K562 (cell line): Measurements from ENCODE around the gene FTH1. TPM values are rescaled to one million over a fixed set of nuclear protein-coding genes. Genes with fewer than 3 reads are reported as not detected.

Experiments
- CTBP1 ChIP-seq: fragments of 450-650 bp; IDR thresholded peaks from 2 replicates; pipeline ENCODE4 v1.6.1; 2016; ENCODE audit warnings: borderline replicate concordance
- DACH1 ChIP-seq: fragments of 450-650 bp; IDR thresholded peaks from 2 replicates; pipeline ENCODE4 v1.6.1; 2018; ENCODE audit not compliant: partially characterized antibody
- DLX4 ChIP-seq: fragments of 250-450 bp; sonication (Bioruptor Pico); IDR thresholded peaks from 2 replicates; pipeline ENCODE4 v1.6.1; 2021; ENCODE audit warnings: mild to moderate bottlenecking
- ELK3 ChIP-seq: fragments of 450-650 bp; formaldehyde crosslinking; IDR thresholded peaks from 2 replicates; pipeline ENCODE4 v1.4.0; 2020; ENCODE audit warnings: mild to moderate bottlenecking
- FOXP1 ChIP-seq: sonication (generic); formaldehyde crosslinking; IDR thresholded peaks from 2 replicates; pipeline ENCODE4 v1.8.0; 2022; ENCODE audit warnings: mild to moderate bottlenecking, missing genetic modification reagents
- HIVEP1 ChIP-seq: fragments of 250-450 bp; sonication (Bioruptor Pico); IDR thresholded peaks from 2 replicates; pipeline ENCODE4 v1.4.0; 2020; ENCODE audit warnings: mild to moderate bottlenecking
- HOMEZ ChIP-seq: fragments of 250-450 bp; sonication (Bioruptor Pico); IDR thresholded peaks from 2 replicates; pipeline ENCODE4 v1.4.0; 2020; ENCODE audit warnings: mild to moderate bottlenecking, moderate library complexity
- IRF2 ChIP-seq: sonication (generic); formaldehyde crosslinking; IDR thresholded peaks from 2 replicates; pipeline ENCODE4 v1.8.1; 2022; ENCODE audit warnings: mild to moderate bottlenecking, missing genetic modification reagents
- KLF13 ChIP-seq: fragments of 450-650 bp; IDR thresholded peaks from 2 replicates; pipeline ENCODE4 v1.6.1; 2016; ENCODE audit warnings: missing genetic modification characterization, low read depth, mild to moderate bottlenecking, missing compliant biosample characterization, moderate library complexity, borderline replicate concordance
- KLF16 ChIP-seq: IDR thresholded peaks from 2 replicates; pipeline ENCODE4 v1.6.1; 2016; ENCODE audit warnings: antibody characterized with exemption
- NFATC3 ChIP-seq: fragments of 450-650 bp; IDR thresholded peaks from 2 replicates; pipeline ENCODE4 v1.6.1; 2017; ENCODE audit warnings: mild to moderate bottlenecking
- PKNOX1 ChIP-seq: fragments of 450-650 bp; IDR thresholded peaks from 2 replicates; pipeline ENCODE4 v1.6.1; 2016
- PRPF4 ChIP-seq: fragments of 200-400 bp; formaldehyde crosslinking; IDR thresholded peaks from one replicate; pipeline ENCODE4 v1.6.1; 2017; ENCODE audit warnings: low read length, low read depth, mild to moderate bottlenecking; ENCODE audit not compliant: insufficient read depth, poor library complexity, severe bottlenecking
- SAFB ChIP-seq: fragments of 200-400 bp; formaldehyde crosslinking; IDR thresholded peaks from 2 replicates; pipeline ENCODE4 v1.6.1; 2017; ENCODE audit warnings: low read depth, low read length, borderline replicate concordance
- SRSF3 ChIP-seq: fragments of 200-400 bp; formaldehyde crosslinking; IDR thresholded peaks from 2 replicates; pipeline ENCODE4 v1.6.1; 2016; ENCODE audit warnings: mild to moderate bottlenecking, low read length, moderate library complexity; ENCODE audit not compliant: insufficient read depth
- TEAD1 ChIP-seq, 2 experiments: fragments of 450-650 bp in 1 of 2; sonication (generic) in 1 of 2; formaldehyde crosslinking; IDR thresholded peaks; 2 replicates each; pipeline versions ENCODE4 v1.4.0 to v1.8.0; 2020 to 2022; ENCODE audit warnings: mild to moderate bottlenecking in 2 of 2, missing genetic modification reagents in 1 of 2
- WHSC1 ChIP-seq: IDR thresholded peaks from one replicate; pipeline ENCODE4 v1.6.1; 2012; ENCODE audit warnings: low read length, control low read depth, inconsistent platforms
- ZNF197 ChIP-seq: fragments of 200-800 bp; sonication (Bioruptor generic); IDR thresholded peaks from 2 replicates; pipeline ENCODE4 v1.6.1; 2016; ENCODE audit warnings: low read depth, missing genetic modification characterization, missing compliant biosample characterization
- ZNF324 ChIP-seq: fragments of 250-450 bp; sonication (Bioruptor Pico); IDR thresholded peaks from 2 replicates; pipeline ENCODE4 v1.4.0; 2020; ENCODE audit warnings: mild to moderate bottlenecking
- polyA plus RNA-seq, 8 experiments: library from polyadenylated mRNA; depleted of rRNA in 4 of 8; stranded (reverse) in 5 of 8; unstranded in 3 of 8; fragments of >200 nt; fragmentation: Nextera tagmentation in 2 of 8; fragmentation: Illumina TruSeq in 1 of 8; extraction: Ambion mirVana in 2 of 8; extraction: Trizol in 1 of 8; gene quantifications; 2 replicates each; pipeline versions ENCODE4 v1.2.1 to v1.2.3, GENCODE V29; 2011 to 2014; ENCODE audit warnings: inconsistent platforms in 1 of 8, missing spikeins in 1 of 8
- total RNA-seq, 7 experiments: library from RNA; depleted of rRNA in 6 of 7; stranded (reverse); fragments of >200 nt in 6 of 7; fragmentation: Illumina TruSeq in 2 of 7; extraction: Trizol in 2 of 7; gene quantifications; 2 replicates each; pipeline versions ENCODE4 v1.2.1 to v1.2.3, GENCODE V29; 2011 to 2021; ENCODE audit warnings: low replicate concordance in 1 of 7
- TF ChIP-seq, protein P1 (sequence below): fragments of 450-650 bp; formaldehyde crosslinking; conservative IDR thresholded peaks from 2 replicates; pipeline ENCODE4 v1.4.0; 2022; ENCODE audit warnings: mild to moderate bottlenecking, missing genetic modification characterization
- TF ChIP-seq, protein P2 (sequence below): fragments of 250-450 bp; sonication (Bioruptor Pico); IDR thresholded peaks from 2 replicates; pipeline ENCODE4 v1.8.0; 2022; ENCODE audit warnings: moderate library complexity, mild to moderate bottlenecking, inconsistent platforms

The FTH1 gene
- total and polyA plus RNA-seq, 9 of the 15 experiments (the other 6 are each of a cell fraction or from before 2014, with no cell fraction given) = 370 to 3,146 (median 802) TPM

DNA sequence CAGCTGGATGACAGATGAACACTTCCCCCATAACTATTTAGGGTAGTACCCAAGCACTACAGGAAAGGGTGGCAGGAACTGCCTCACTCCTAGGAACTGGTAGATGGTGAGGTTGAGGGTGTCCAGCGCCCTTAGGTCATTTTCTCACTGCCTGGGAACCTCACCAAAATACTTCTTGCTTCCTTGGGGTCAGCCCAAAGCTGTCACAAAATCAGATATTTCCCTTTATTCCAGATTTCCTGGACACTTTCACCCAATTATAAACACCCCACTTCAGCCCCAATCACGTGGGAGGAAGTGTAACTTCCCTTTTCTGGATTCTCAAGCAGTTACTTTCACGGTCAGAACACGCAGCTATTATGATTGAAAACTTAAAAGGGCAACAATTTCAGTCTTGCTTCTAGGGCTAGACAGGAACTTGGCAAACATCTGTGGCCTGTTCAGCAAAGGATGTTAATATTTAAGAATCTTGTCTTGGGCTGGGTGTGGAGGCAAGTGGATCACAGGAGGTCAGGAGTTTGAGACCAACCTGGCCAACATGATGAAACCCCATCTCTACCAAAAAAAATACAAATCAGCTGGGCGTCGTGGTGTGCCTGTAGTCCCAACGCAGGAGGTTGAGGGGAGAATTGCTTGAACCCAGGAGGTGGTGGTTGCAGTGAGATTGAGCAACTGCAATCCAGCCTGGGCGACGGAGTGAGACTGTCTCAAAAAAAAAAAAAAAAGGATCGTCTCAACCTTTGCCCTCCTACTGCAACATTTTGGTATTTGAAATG is 4.0 kb downstream of the FTH1 start (continued):
- no peak for TF ChIP-seq IRF2 (CRISPR knock-in tag)
- no peak for TF ChIP-seq CTBP1
- 0 out of 2 replicates have a peak, but pooled peaks have one; percentile 64 for TF ChIP-seq DLX4
- no peak for TF ChIP-seq ZNF197
- no peak for TF ChIP-seq PKNOX1
- TF ChIP-seq HIVEP1 = no peak
- peak in 1 of 2 experiments; percentile 75; a peak in 2 of 4 replicates for TF ChIP-seq TEAD1 (CRISPR knock-in tag; IDR thresholded peaks at IDR 0.05)
- TF ChIP-seq KLF16 = no peak
- no peak for TF ChIP-seq SAFB
- no peak for TF ChIP-seq KLF13
- TF ChIP-seq, protein P1, sequence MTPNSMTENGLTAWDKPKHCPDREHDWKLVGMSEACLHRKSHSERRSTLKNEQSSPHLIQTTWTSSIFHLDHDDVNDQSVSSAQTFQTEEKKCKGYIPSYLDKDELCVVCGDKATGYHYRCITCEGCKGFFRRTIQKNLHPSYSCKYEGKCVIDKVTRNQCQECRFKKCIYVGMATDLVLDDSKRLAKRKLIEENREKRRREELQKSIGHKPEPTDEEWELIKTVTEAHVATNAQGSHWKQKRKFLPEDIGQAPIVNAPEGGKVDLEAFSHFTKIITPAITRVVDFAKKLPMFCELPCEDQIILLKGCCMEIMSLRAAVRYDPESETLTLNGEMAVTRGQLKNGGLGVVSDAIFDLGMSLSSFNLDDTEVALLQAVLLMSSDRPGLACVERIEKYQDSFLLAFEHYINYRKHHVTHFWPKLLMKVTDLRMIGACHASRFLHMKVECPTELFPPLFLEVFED (CRISPR knock-in tag) = peak; percentile 97
- no peak for TF ChIP-seq FOXP1 (CRISPR knock-in tag)
- peak; percentile 2; the same call in 1 of the 2 replicates for TF ChIP-seq ZNF324 (CRISPR knock-in tag)
- TF ChIP-seq WHSC1 = no peak
- TF ChIP-seq NFATC3 = peak; percentile 73; the same call in 1 of the 2 replicates
- no peak for TF ChIP-seq HOMEZ
- TF ChIP-seq PRPF4 = no peak
- no peak; the same call in 1 of the 2 replicates for TF ChIP-seq ELK3 (CRISPR knock-in tag)
- TF ChIP-seq, protein P2, sequence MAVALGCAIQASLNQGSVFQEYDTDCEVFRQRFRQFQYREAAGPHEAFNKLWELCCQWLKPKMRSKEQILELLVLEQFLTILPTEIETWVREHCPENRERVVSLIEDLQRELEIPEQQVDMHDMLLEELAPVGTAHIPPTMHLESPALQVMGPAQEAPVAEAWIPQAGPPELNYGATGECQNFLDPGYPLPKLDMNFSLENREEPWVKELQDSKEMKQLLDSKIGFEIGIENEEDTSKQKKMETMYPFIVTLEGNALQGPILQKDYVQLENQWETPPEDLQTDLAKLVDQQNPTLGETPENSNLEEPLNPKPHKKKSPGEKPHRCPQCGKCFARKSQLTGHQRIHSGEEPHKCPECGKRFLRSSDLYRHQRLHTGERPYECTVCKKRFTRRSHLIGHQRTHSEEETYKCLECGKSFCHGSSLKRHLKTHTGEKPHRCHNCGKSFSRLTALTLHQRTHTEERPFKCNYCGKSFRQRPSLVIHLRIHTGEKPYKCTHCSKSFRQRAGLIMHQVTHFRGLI (CRISPR knock-in tag) = 0 out of 2 replicates have a peak, but pooled peaks have one; percentile 22
- peak; percentile 19 for TF ChIP-seq DACH1
- no peak for TF ChIP-seq SRSF3
